GM12878 (cell line): Measurements from ENCODE around the gene SLC12A6. TPM values are rescaled to one million over a fixed set of nuclear protein-coding genes. Genes with fewer than 3 reads are reported as not detected.

Experiments used
- ATAC-seq: fragments of 200-7000 bp; cut with Tn5 transposase; 3 replicates; pipeline ENCODE4 v1.9.1; 2020; ENCODE audit warnings: mild to moderate bottlenecking, moderate library complexity
- BruUV-seq: library from RNA; stranded (reverse); fragments of 400-500 nt; replicated peaks from 2 replicates; lab custom pipeline; 2021; lab: Mats Ljungman, UMichigan
- CTCF ChIA-PET: fragments of 300-600 bp; sonication (Branson Sonifier 250); formaldehyde crosslinking; extraction: SDS; loops from one replicate; lab custom pipeline; 2021; ENCODE audit warnings: inconsistent platforms; lab: Yijun Ruan, JAX
- POLR2A ChIA-PET: fragments of 350-600 bp; formaldehyde crosslinking; extraction: SDS; loops from one replicate; lab custom pipeline; 2021; ENCODE audit warnings: inconsistent platforms; lab: Charles Lee
- RAD21 ChIA-PET: fragments of 300-600 bp; sonication (Branson Sonifier 250); formaldehyde crosslinking; loops from one replicate; lab custom pipeline; 2023; ENCODE audit warnings: antibody characterized with exemption; ENCODE audit not compliant: unreplicated experiment; lab: Charles Lee
- SMC1A ChIA-PET: fragments of 300-600 bp; sonication (Branson Sonifier 250); formaldehyde crosslinking; loops from one replicate; lab custom pipeline; 2023; ENCODE audit not compliant: unreplicated experiment, uncharacterized antibody; lab: Charles Lee
- DNase-seq: peaks from one replicate; pipeline ENCODE4 v3.0.0-alpha.2; 2011; ENCODE audit warnings: low read depth, low spot score
- FAIRE-seq: peaks from 3 replicates; lab custom pipeline; 2011; peaks lifted over from hg19 to GRCh38; lab: Jason Lieb, UNC
- H2AFZ ChIP-seq: 2 replicates; pipeline ENCODE4 v1.6.0; 2011; ENCODE audit warnings: low read depth, low read length, control low read depth; ENCODE audit not compliant: control insufficient read depth
- H3K27ac ChIP-seq: 2 replicates; pipeline ENCODE4 v1.5.1; 2011; ENCODE audit warnings: control low read depth; ENCODE audit not compliant: control insufficient read depth, insufficient read depth
- H3K27me3 ChIP-seq, 2 experiments: replicated peaks in 1 of 2; 2 replicates each; pipeline versions ENCODE4 v1.6.0 to v1.6.1; 2011; ENCODE audit warnings: low read length in 1 of 2; ENCODE audit not compliant: control insufficient read depth in 2 of 2, insufficient read depth in 2 of 2
- H3K36me3 ChIP-seq, 2 experiments: 2 replicates each; pipeline ENCODE4 v1.5.1; 2011; ENCODE audit warnings: low read length in 1 of 2; ENCODE audit not compliant: control insufficient read depth in 2 of 2, insufficient read depth in 2 of 2
- H3K4me1 ChIP-seq: 2 replicates; pipeline ENCODE4 v1.6.1; 2011; ENCODE audit warnings: mild to moderate bottlenecking, low read length, moderate library complexity, mixed read lengths; ENCODE audit not compliant: control insufficient read depth, insufficient read depth
- H3K4me2 ChIP-seq: 2 replicates; pipeline ENCODE4 v1.6.0; 2011; ENCODE audit warnings: control low read depth; ENCODE audit not compliant: control insufficient read depth, insufficient read depth
- H3K4me3 ChIP-seq: fragments of 200-600 bp; sonication (generic); 2 replicates; pipeline ENCODE4 v1.5.1; 2016
- H3K79me2 ChIP-seq: 2 replicates; pipeline ENCODE4 v1.6.0; 2011; ENCODE audit warnings: low read length; ENCODE audit not compliant: control insufficient read depth, insufficient read depth
- H3K9ac ChIP-seq: 2 replicates; pipeline ENCODE4 v1.8.0; 2011; ENCODE audit warnings: low read length, control low read depth, mixed read lengths; ENCODE audit not compliant: control insufficient read depth, insufficient read depth
- H3K9me3 ChIP-seq: replicated peaks from 3 replicates; pipeline ENCODE4 v1.5.1; 2011; ENCODE audit warnings: mild to moderate bottlenecking, low read length; ENCODE audit not compliant: control insufficient read depth, insufficient read depth
- H4K20me1 ChIP-seq: 2 replicates; pipeline ENCODE4 v1.6.0; 2011; ENCODE audit not compliant: control insufficient read depth, insufficient read depth
- POU2F2 ChIP-seq: IDR thresholded peaks from 3 replicates; pipeline ENCODE4 v1.6.1; 2011; ENCODE audit warnings: low read depth, mild to moderate bottlenecking, low read length, borderline replicate concordance
- ZBTB33 ChIP-seq: fragments of 450-650 bp; IDR thresholded peaks from 2 replicates; pipeline ENCODE4 v1.6.1; 2017; ENCODE audit warnings: mild to moderate bottlenecking
- whole genome bisulfite sequencing: methylation state at CpG from one replicate; pipeline ENCODE4 v1.1.6; 2016; ENCODE audit warnings: low lambda C conversion rate; ENCODE audit not compliant: insufficient replicate concordance, insufficient coverage; ENCODE audit errors: missing lambda C conversion rate; 5-methylcytosine and 5-hydroxymethylcytosine counted together
- in situ Hi-C: fragments of 300-500 bp; cut with MboI; formaldehyde crosslinking; loops from 9 replicates; pipeline ENCODE4 v1.14.3; 2018; ENCODE audit warnings: mixed read lengths
- intact Hi-C: fragments of 100-400 bp; cut with micrococcal nuclease; formaldehyde crosslinking; loops from one replicate; pipeline ENCODE4 v1.14.2; 2022; ENCODE audit not compliant: unreplicated experiment
- polyA plus RNA-seq, 11 experiments: library from polyadenylated mRNA; depleted of rRNA in 4 of 11; unstranded in 6 of 11; stranded (reverse) in 5 of 11; fragments of >200 nt; fragmentation: Nextera tagmentation in 4 of 11; fragmentation: Illumina TruSeq in 1 of 11; extraction: Ambion mirVana in 4 of 11; extraction: Trizol in 1 of 11; gene quantifications; 1 replicate in 1 of 11; 2 replicates in 10 of 11; pipeline versions ENCODE4 v1.2.1 to v1.2.3, GENCODE V29; 2011 to 2016; ENCODE audit warnings: inconsistent platforms in 2 of 11, missing spikeins in 2 of 11, low read depth in 1 of 11
- total RNA-seq, 4 experiments: library from RNA; depleted of rRNA in 3 of 4; stranded (reverse); fragments of >200 nt in 3 of 4; fragmentation: Illumina TruSeq in 1 of 4; extraction: Trizol in 1 of 4; gene quantifications; 2 replicates each; pipeline versions ENCODE4 v1.2.1 to v1.2.3, GENCODE V29; 2013 to 2021

The SLC12A6 gene
- total and polyA plus RNA-seq, 10 of the 15 experiments (the other 5 are each of a cell fraction or from before 2014, with no cell fraction given): 4.7 to 94.4 (median 34.2) TPM

- no peak overlapping the region for H2AFZ ChIP-seq
- no peak overlapping the region for H3K9ac ChIP-seq
- H3K79me2 ChIP-seq: peaks cover 82% of the 10 kb centered on the region
- ChIA-PET POLR2A (interaction anchor here (3.3 kb wide), 1 partner anchor 13 kb away, joined by 26 read pairs; the partner anchor contains the start of gene SLC12A6), CTCF (no interaction called here), SMC1A (interaction anchor here (0.7 to 6.5 kb wide), 2 partner anchors 10 to 14 kb away, joined by 4 to 89 read pairs; partner anchors contain the start of gene SLC12A6), RAD21 (no interaction called here)
- ATAC-seq (no peak), FAIRE-seq (no peak), DNase-seq (no peak)
- H3K4me1 ChIP-seq: peaks cover 25% of the 10 kb centered on the region
- no peaks in the 10 kb centered on the region; a peak in 1 of 4 replicates for H3K36me3 ChIP-seq
- in situ Hi-C loops (no loop called here), intact Hi-C loops (no loop called here)
- no peak overlapping the region for H3K4me3 ChIP-seq
- 89% methylated on average over 10 of the region's 10 CpGs for WGBS
- no peaks in the 10 kb centered on the region for H4K20me1 ChIP-seq
- no TSS peak for BruUV-seq
- no peaks in the 10 kb centered on the region; the same call in 2 of the 3 replicates for H3K9me3 ChIP-seq
- H3K27me3 ChIP-seq: no peaks in the 10 kb centered on the region
- no peak overlapping the region for H3K27ac ChIP-seq
- no peak overlapping the region for H3K4me2 ChIP-seq
- TF ChIP-seq ZBTB33: peak; percentile 89
- TF ChIP-seq POU2F2: no peak
- TF ChIP-seq, all 136 proteins: peak for 1
Observed at GRCh38 chr15:34323217-34323616, 14.4 kb downstream of the SLC12A6 start.
